NCI-H146 (cell line): ENCODE measurements around the gene USP6NL.
A peak's percentile ranks its signal among the peaks of the same experiment; 100 is the strongest.

Experiments used
- DNase-seq: peaks from one replicate; lab custom pipeline; 2025; lab: John Stamatoyannopoulos, UW

USP6NL gene

DNA sequence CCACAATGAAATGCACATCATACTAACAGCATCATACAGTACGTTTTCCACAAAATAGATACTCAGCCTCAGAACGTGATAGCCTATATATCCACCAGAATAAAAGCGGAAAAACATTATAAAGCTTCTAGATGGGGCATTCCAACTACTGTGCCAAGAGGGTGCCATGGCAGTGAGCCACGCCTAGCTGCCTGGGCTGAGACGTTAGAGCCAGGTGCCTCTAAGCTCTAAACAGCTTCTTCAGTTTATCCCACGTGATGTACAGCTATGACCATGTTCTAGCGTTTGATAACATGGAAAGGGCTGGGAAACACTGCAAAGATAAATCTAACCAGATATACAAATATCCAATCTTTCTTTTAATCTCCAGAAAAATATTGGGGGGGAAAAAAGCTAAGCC lies 17.8 kb downstream of the USP6NL start:
- no peak for DNase-seq

DNA sequence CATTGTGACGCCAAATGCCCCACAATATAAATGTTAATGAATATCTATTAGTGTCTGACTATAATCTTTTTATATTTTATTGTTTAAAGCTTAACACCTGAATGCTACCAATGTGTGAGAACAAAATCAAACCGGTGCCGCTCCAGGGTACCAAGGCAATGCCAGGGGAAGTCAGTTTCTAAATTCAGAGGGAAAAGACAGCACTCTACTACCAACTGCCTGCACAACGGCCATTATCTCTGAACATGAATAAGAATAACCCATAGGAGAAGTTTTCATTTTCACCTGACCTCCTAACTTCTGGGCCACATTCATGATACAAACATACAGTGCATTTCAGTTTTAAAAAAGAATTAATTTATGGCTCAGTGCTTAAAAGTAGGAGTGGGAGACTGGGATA lies 21.7 kb downstream of the USP6NL start:
- DNase-seq = no peak

DNA sequence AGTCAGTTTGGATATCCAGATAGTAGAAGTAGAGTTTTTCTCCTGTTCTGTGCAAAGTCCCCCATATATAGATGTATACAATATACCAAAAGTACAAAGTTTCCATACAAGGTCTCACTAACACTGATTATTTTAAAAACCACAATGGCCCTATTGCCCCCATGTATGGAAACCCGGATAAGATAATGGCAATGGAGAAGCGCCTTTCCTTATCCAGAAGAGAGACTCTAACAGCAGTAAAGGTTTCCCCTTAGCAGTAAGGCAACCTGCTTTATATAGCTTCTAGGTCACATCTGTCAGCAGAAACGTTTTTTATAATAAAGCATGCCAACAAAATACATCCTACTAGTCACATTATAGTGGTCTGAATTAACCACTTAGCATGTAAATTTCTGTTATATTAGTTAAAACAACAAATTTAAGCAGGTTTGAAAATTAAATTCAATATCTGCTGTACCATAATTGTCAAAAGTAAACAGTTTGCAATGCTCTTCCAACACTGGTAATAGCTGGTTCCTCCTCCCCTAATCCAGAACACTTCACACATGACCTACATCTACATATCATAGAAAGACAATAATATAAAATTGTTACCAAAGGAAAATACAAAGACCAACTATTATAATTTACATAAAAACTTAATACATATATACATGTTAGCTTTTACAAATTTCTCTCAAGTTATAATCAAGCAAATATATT lies 22.4 kb downstream of the USP6NL start:
- DNase-seq = no peak

DNA sequence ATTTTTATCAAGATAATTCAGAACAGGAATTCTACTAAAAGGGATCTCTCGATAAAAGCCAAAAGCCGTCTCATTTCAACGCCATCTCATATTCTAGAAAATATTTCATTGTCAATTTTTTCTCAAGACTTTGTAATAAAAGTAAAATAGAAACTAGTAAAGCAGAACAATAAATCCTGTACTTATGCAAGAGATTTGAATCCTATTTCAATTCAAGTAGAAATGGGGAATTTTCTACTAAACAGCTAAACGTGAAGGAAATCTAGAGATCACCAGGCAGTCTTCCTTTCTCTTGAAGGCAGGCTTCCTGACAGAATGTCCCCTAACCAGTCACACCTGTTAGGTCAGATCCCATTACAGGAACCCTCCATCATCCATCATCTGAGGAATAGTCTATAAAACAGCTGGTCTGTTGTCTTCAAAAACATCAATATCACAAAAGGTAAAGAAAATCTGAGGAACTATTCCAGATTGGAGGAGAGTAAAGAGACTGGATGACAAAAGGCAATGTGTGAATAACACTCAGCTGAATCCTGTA lies 23.7 kb downstream of the USP6NL start:
- DNase-seq = peak; percentile 47

DNA sequence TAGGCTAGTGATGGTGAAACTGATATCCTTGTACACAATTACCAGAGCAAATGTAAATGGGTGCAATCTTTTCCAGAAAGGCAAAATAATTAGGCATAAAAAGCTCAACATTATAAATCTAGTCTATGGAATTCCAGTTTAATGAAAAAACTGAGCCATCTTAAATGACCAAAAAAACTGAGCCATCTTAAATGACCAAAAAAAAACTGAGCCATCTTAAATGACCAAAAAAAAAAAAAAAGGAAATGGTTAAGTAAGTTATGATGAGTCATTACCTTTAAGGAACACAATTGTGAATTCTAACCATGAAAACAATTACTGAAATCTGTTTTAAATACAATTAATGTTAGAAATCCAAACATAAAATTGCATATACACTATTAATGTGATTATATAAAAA lies 25.3 kb downstream of the USP6NL start:
- no peak for DNase-seq

DNA sequence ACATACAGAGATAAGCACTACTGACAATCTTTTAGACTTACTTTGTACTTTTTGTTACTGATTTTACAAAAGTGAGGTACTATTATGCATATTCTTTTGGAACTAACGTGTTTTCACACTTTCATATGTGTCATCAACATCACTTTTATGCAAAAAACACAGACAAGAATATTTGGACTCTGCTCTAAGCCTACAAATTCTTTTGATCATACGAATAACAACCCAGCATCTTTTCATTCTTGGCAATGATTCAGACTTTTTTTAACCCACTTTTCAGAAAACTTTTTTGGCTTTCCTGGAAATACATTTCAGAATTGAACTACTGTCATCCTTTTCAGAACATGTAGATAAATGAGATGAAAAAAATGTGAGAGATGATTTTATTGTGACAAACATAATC lies 30.2 kb downstream of the USP6NL start:
- DNase-seq = no peak

DNA sequence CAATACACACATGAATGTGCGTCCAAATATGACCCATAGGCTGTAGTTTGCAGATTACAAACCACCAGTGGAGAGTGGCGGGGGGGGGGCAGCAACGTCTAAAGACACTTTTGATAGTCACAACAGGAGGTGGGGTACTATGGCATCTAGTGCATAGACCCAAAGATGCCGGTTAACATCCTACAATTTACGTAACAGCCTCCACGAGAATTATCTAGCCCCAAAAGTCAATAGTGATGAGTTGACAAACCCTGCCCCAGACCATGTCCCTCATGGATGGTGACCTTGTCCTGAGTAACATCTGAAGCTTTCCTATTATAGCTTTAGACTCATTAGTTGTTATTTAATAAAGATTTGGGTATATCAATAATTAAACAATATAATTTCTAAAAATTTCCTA lies 31.6 kb downstream of the USP6NL start:
- DNase-seq = no peak

DNA sequence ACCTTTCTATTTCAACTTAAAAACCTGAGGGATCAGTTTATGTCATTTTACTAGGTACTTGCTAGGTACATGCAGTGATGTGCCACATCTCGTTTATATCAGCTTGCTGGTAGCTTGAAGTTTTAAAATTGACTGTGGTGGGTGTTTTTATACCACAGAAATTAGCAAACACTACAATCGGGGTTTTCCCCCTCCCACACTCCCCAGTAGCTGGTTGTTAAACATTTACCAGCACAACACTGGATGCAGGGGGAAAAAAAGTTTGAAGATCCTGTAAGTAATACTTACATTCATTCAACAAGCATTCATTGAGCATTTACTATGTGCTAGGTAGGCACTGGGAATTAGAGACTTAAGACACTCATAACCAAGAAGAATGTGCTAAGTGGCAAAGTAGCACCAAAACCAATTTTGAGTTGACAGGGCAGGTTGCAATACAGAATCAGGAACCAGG lies 32.6 kb downstream of the USP6NL start:
- DNase-seq = no peak

DNA sequence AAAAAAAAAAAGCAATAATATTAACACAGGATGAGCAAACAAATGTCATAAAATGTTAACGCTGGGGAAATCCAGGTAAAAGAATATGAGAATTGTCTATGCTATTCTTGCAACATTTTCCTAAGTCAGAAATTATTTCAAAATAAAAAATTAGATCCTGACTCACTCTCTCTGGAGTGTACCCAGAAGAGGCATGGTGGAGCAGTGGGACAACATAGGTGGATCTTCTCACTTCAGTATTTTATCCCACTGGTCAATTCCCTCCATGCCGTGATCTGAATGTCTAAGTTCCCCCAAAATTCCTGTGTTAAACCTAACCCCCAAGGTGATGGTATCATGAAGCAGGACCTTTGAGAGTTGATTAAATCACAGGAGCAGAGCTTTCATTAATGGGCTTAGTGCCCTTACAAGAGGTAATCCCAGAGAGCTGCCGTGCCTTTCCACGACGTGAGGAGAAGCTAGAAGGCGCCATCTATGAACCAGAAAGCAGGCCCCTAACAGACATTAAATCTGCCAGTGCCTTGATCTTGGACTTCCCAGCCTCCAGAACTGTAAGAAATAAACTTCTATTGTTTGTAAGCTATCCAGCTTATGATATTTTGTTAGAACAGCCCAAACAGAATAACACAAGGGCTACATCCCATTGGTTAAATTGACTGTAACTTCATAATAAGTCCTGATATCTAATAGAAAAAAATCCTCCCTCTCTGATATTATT lies 35.2 kb downstream of the USP6NL start:
- DNase-seq = no peak

DNA sequence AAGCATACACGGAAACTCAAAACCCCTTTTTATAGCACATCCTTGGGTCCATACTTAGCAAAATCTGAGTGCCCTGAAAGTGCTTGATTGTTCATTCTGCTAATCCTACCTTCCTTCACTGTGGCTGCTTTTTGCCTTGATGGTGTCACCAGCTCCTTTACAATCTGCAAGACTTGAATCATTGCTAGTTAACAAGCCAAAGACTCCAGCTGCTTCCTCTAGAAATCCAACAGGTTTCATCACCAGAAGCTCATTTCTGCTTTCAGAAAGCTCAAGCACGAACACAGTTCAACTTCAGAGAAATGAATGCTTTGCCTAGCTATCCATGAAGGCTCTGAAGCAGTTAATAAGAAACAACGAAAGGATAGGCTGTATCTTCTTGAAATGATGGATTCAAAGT lies 38.0 kb downstream of the USP6NL start:
- DNase-seq = no peak

DNA sequence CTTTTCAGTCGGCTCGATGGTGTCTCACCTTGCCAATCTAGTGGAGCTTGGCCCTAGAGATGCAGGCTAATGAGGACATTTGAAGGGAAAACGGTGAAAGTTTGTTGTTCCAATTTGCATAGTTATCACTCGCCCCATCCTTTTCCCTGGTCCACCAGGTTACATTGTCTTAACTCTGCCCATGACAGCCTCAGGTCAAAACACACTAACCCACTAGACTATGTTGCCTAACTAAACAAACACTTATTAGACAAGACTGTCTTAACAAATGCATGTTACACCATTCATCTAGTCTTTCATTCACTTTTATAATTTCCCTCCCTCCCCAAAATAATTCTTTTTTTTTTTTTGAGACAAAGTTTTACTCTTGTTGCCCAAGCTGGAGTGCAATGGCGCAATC lies 40.7 kb downstream of the USP6NL start:
- no peak for DNase-seq

DNA sequence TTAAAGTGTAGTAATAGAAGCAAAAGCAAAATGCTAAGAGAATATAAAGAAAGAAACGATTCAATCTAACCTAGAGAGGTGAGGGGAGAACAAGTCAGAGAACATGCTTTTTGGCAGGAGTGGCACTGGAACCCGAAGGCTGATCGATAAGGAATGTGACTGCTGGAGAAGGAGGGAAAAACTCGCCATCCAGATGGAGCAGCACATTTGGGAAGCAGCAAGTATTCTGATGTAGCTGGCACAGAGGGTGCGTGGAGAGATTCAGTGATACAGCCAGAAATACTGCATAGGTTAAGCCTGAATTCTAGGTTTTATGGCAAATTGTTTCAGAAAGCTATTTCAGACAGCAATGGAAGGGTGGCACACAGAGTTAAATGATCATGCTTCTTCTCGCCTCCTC lies 42.0 kb downstream of the USP6NL start:
- no peak for DNase-seq

DNA sequence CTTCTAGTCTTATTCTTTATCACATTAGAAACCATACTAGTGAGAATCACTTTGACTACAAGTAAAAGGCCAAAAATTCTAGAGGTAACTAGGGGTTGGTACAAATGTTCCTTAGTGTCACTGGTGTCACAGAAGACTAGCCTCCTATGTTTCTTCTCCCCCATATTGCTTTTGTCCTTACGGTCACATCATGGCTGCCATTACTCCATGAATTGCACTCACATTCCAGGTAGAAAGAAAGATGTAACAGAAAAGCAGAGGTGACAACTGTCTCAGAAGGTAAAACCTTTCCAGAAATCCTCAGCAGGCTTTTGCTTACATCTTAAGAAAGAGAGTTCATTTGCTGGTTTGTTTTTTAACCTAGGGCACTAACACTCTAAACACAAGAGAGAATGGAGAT lies 42.9 kb downstream of the USP6NL start:
- no peak for DNase-seq

DNA sequence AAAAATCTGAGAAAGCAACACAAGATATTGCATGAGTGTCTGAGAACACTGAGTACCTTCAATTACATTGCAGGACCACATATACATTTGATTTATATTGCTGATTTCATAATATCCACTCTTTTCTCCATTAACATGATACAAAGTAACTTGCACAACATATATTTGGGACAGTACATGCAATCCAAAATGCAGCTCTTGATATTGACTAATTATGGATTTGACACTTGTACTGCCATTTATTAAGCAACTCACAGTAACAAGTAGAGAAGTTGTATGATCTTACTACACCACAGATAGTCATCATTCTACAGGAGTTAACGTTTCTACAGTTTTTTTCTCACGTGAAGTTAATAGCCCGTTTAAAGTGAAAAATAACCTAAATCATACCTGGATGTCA lies 46.7 kb downstream of the USP6NL start:
- DNase-seq = no peak

DNA sequence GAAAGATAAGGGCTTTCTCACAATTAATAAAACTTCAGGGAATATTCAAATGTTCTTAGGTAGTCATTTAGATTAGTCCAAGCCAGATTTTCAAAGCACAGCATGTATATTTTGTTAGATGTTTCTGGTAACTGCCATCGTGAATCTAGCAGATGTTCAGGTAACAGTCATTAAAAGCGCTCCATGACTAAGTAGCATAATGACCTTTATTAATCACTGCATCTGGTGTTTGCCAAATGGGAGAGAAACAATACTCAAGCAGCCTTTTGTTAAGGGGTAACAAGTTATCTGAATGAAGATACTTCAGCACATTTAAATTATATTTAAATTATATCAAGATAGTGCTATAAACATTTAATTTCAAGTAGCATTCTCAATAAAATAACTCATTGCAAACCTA lies 47.5 kb downstream of the USP6NL start:
- DNase-seq = peak; percentile 74

DNA sequence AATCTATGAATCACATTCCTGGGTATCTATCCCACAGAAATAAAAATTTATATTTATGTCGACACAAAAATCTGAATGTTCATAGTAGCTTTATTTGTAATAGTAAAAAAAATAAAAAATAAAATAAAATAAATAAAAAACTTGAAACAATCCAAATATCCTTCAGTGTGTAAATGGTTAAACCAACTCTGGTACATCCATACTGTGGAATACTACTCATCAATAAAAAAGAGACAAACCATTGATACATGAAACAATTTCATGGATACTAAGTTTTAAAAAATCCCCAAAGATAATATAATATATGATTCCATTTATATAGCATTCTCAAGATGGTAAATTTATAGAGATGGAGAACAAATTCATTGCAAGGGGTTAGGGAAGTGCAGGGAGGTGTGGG lies 48.6 kb downstream of the USP6NL start:
- DNase-seq = no peak

DNA sequence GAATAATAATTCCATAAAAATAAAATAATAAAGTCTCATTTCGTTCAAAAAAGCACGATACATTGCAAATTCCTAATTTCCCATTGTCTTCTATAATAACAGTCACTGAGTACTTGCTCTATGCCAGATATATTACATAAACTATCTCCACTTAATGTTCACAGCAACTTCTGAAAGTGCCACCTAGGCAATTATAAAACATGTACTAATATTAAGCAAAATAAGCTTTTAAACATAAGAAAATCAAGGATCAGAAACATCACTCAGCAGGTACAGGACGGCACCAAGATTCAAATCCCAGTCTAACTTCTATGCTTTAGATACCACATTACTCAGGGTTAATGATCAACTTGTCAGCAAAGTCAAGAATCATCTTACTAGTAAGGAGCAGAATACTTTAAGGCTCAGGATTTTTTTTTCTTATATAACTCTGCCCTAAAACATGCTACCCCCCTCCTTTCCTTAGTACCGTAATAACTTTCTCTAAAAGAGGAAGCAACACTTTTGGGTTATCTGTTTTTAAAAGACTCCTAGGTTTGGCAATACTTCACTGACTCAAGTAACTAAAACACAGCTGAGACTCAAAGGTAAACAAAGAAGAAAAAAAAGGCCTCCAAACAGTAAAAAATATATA lies 51.3 kb downstream of the USP6NL start:
- DNase-seq = no peak

DNA sequence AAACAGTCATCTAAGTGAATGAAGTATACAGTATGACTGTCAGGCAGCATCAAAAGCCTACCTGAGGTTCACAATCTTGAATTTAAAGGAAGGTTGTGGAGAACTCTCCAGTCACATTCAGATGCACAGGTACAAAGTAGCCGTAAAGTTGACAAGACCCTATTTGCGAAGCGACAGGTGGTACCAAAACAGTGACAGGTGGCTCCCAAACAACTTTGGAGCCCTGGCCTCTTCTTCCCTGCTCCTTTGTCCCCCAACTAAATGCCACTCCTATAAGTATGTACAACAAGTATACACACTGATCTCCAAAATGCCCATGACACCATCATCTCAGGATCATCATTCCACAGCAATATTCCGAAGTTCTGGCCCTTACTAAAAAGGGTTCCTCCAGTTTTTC lies 53.5 kb downstream of the USP6NL start:
- DNase-seq = no peak

DNA sequence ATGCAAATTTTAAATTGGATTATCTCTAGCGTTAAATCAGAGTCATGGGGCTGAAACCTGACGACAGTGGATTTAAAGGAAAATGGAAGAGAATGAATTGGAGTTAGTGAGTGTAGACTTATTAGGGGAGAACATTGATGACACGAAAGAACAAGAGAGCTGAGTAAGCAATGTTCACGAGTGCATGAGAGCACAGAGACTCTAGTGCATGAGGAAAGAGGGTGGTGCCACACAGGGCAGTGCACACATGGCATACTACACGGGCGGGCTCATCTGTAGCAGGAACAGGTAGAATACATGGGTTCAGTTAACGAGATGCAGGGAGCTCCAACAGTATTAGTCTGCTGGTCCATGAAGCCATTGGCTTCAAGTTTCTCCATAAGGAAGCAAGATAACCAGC lies 53.9 kb downstream of the USP6NL start:
- no peak for DNase-seq

DNA sequence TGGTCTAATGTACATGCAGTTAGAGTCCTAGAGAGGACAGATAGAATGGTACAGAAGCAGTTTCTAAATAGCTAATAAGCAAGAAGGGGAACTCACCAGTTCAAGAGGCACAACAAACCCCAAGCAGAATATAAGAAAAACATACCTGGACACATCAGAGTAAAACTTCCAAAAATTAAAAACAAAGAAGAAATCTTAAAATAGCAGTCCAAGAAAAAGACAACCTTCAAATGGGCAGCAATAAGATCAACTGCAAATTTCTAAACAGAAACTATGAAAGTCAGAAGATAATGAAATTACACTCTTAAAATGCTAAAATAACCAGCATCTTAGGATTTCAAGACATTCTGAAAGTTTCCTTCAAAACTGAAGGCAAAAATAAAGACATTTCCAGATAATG lies 55.9 kb downstream of the USP6NL start:
- DNase-seq = no peak

DNA sequence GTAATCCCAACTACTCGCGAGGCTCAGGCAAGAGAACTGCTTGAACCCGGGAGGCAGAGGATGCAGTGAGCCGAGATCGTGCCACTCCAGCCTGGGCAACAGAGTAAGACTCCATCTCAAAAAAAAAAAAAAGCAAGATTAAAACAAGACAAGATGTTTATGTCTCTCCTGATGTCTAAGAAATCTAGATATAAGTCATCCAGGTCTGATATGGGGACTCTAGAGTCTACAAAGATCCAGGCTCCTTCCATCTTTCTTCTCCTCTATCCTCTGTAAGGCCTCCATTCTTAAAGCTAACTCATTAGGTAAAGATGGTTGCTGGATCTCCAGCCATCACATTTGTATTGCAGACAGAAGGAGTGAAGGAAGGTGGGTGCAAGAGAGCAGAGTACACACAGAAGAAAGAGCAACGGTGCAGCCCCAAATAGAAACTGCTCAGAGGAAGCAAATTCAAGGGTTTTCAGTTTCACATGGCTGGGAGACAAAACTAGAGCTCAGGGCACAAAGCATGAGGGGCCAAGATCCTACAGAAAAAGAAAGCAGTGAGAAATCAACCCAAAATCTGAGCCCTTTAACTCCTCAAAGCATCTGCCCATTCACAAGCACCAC lies 57.6 kb downstream of the USP6NL start:
- no peak for DNase-seq

DNA sequence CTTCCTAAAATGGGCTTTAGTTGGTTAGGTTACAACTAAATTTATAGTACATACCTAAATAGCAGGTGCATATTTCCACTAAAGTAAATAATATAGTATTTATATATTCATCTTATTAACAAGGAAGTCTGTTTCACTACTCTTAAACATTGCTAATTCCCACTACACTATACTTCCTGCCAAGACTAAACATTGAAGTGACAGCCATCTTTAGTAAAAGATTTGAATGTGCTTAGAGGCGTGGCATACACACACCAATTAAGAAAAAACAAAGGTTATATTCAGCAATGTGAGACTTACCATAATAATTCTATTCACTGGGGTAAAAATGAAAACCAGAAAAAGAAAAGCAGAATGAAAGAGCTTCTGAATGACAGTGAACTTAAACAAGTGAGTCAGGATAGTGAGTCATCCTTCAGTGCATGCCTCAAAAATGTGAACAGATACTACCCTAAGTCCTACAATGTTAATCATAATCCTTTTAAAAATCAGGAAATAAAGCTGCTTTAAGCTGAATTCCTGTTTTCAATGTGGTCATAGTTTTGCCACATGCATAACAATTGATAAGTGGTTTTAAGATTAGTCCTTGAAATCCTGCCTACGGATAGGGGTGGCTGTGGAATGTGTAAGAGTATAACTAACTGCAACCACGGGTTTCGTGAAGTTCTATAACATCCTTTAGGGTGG lies 59.4 kb downstream of the USP6NL start:
- no peak for DNase-seq
